Prostate gland (tissue), 2 donors: ENCODE measurements around the gene PDXK. TPM values are rescaled to one million over a fixed set of nuclear protein-coding genes. Genes with fewer than 3 reads are reported as not detected.

Experiments used
- DNase-seq: peaks from one replicate; pipeline ENCODE4 v3.0.0-alpha.2; 2019; ENCODE audit warnings: low spot score
- H3K27ac ChIP-seq, 2 donors: fragments of 200-600 bp; sonication (generic); 2 replicates each; pipeline ENCODE4 v1.5.1; 2017 to 2019
- H3K27me3 ChIP-seq: fragments of 200-600 bp; sonication (generic); replicated peaks from 2 replicates; pipeline ENCODE4 v1.5.1; 2019; ENCODE audit not compliant: insufficient read depth
- H3K36me3 ChIP-seq, 2 donors: fragments of 200-600 bp; sonication (generic); 1 replicate in 1 of 2; 2 replicates in 1 of 2; pipeline versions ENCODE4 v1.5.1 to v1.8.1; 2017 to 2019
- H3K4me1 ChIP-seq: fragments of 200-600 bp; sonication (generic); replicated peaks from 2 replicates; pipeline ENCODE4 v1.5.1; 2019
- H3K4me3 ChIP-seq, 2 donors: fragments of 200-600 bp; sonication (generic); 2 replicates each; pipeline ENCODE4 v1.5.1; 2017 to 2019
- H3K9me3 ChIP-seq: fragments of 200-600 bp; sonication (generic); 2 replicates; pipeline ENCODE4 v1.5.1; 2017
- POLR2A ChIP-seq: fragments of 450-650 bp; IDR thresholded peaks from one replicate; pipeline ENCODE4 v1.6.1; 2016; ENCODE audit warnings: antibody characterized with exemption, mild to moderate bottlenecking
- POLR2AphosphoS5 ChIP-seq: sonication (generic); formaldehyde crosslinking; IDR thresholded peaks from one replicate; pipeline ENCODE4 v1.6.1; 2017; ENCODE audit warnings: antibody characterized with exemption
- WGBS: methylation state at CpG from one replicate; pipeline ENCODE4 v1.1.5; 2018; 5-methylcytosine and 5-hydroxymethylcytosine counted together
- intact Hi-C: fragments of 100-400 bp; cut with DNase I; formaldehyde crosslinking; loops from one replicate; pipeline ENCODE4 v1.14.2; 2022
- total RNA-seq, 2 donors: library from RNA; depleted of rRNA; stranded (reverse); fragments of >200 nt; gene quantifications; one replicate each; pipeline ENCODE4 v1.1.0, GENCODE V29; 2016
- TF ChIP-seq, protein P1 (sequence below), 4 experiments: fragments of 200-600 bp in 2 of 4; fragments of 450-650 bp in 2 of 4; sonication (generic) in 2 of 4; IDR thresholded peaks; 1 replicate in 3 of 4; 2 replicates in 1 of 4; pipeline ENCODE4 v1.5.1; 2016 to 2019; ENCODE audit warnings: antibody characterized with exemption in 4 of 4, mild to moderate bottlenecking in 2 of 4, moderate library complexity in 2 of 4

Gene PDXK
- total RNA-seq, 2 donors from 2014 or later = 61.4 to 161 TPM

DNA sequence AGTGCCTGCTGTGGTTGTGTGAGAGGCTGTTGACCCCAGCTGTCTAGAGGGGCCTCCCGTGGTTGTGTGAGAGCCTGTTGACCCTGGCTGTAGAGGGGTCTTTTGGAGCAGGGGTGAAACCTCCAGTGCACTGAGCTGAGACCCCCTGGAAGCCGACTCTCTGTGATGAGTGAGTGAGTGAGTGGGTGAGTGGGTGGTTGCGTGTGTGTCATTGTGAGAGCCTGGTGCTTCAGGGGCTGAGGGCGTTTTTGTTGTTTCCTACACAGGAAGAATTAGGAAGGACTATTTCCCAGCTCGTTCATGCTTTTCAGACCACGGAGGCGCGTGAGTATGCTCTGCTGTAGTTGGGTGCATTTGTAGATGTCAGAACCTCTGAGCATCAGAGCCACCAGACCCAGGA, 73.5 kb downstream of the PDXK start:
- no peak for DNase-seq
- Histone ChIP-seq H3K27ac (no peak overlapping the region), H3K9me3 (no peaks in the 10 kb centered on the region), H3K4me1 (peaks cover 3% of the 10 kb centered on the region), H3K4me3 (no peak overlapping the region), H3K36me3 (peaks cover 6 to 21% of the 10 kb centered on the region in 2 donors), H3K27me3 (no peaks in the 10 kb centered on the region)
- WGBS = 90% methylated on average over 8 of the region's 8 CpGs
- TF ChIP-seq, protein P1, sequence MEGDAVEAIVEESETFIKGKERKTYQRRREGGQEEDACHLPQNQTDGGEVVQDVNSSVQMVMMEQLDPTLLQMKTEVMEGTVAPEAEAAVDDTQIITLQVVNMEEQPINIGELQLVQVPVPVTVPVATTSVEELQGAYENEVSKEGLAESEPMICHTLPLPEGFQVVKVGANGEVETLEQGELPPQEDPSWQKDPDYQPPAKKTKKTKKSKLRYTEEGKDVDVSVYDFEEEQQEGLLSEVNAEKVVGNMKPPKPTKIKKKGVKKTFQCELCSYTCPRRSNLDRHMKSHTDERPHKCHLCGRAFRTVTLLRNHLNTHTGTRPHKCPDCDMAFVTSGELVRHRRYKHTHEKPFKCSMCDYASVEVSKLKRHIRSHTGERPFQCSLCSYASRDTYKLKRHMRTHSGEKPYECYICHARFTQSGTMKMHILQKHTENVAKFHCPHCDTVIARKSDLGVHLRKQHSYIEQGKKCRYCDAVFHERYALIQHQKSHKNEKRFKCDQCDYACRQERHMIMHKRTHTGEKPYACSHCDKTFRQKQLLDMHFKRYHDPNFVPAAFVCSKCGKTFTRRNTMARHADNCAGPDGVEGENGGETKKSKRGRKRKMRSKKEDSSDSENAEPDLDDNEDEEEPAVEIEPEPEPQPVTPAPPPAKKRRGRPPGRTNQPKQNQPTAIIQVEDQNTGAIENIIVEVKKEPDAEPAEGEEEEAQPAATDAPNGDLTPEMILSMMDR (IDR thresholded peaks at IDR 0.05) = no peak
- TF ChIP-seq POLR2A (no peak), POLR2AphosphoS5 (no peak)
- intact Hi-C loops = no loop called here

DNA sequence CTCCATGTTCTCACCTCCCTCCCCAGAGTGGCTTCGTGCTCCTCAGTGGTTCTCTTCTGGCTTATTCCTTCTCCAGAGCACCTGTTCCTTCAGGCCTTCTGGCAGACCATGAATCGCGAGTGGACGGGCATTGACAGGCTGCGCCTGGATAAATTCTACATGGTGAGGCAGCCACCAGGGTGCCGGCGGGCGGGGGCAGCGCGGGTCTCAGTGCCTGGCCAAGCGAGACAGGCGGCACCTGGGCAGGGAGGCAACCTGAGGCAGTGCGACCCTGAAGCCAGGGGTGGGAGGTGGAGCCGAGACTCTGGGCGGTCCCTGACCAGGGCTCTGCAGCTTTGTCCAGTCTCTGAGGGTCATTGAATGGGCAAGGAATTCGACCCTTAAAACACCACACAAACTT, 74.3 kb downstream of the PDXK start:
- Histone ChIP-seq H3K27ac (no peak overlapping the region), H3K27me3 (no peaks in the 10 kb centered on the region), H3K4me3 (no peak overlapping the region), H3K9me3 (no peaks in the 10 kb centered on the region), H3K4me1 (peaks cover 3% of the 10 kb centered on the region), H3K36me3 (peaks cover 11 to 28% of the 10 kb centered on the region in 2 donors)
- 96% methylated on average over 16 of the region's 16 CpGs for WGBS
- intact Hi-C loops = no loop called here
- no peak for TF ChIP-seq POLR2A
- TF ChIP-seq POLR2AphosphoS5 = no peak
- TF ChIP-seq, protein P1 (IDR thresholded peaks at IDR 0.05) = no peak
- DNase-seq = no peak

DNA sequence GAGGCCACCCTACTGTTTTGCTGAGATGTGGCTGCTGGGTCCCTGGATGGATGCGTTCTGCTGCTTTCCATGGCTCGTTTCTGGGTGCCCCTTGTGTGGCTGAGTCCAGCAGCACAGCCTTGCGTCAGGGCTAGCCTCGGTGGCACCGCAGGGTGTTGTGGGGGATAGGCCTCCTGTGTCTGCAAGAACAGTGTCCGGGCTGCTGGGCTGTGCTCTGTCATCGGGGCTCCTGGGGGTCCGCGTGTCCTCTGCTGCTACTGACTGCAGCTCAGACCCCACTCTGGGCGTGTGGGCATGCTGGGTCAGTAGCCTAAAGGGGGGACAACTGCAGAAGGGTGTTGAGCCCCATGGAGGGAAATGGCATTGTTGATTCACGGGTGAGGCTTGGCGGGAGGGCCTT, 75.4 kb downstream of the PDXK start:
- TF ChIP-seq POLR2AphosphoS5 (no peak), POLR2A (no peak)
- TF ChIP-seq, protein P1 (IDR thresholded peaks at IDR 0.05) = no peak
- Histone ChIP-seq H3K9me3 (no peaks in the 10 kb centered on the region), H3K36me3 (peaks cover 14 to 28% of the 10 kb centered on the region in 2 donors), H3K4me1 (peaks cover 3% of the 10 kb centered on the region), H3K4me3 (no peak overlapping the region), H3K27ac (no peak overlapping the region), H3K27me3 (no peaks in the 10 kb centered on the region)
- DNase-seq = no peak
- intact Hi-C loops = no loop called here
- WGBS = 93% methylated on average over 12 of the region's 12 CpGs

DNA sequence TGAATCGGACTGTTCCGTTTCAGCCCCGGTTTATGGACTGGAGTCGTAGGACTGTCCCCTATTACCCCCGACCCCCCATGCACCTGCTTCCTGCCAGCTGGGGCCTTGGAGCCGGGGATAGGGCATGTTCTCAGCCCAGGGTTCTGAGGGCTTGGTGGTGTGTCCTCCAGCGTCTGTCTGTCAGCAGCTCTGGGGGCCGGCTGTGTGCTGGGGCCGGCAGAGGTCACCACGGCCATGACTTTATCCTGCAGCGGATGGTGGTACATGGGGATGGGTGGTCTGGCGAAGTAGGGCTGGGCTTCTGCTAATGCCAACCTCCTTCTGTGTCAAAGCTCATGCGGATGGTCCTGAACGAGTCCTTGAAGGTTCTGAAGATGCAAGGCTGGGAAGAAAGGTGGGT, 75.9 kb downstream of the PDXK start:
- Histone ChIP-seq H3K36me3 (peaks cover 14 to 28% of the 10 kb centered on the region in 2 donors), H3K27ac (no peak overlapping the region), H3K4me1 (peaks cover 3% of the 10 kb centered on the region), H3K4me3 (no peak overlapping the region), H3K27me3 (no peaks in the 10 kb centered on the region), H3K9me3 (no peaks in the 10 kb centered on the region)
- TF ChIP-seq POLR2A = no peak
- no peak for TF ChIP-seq POLR2AphosphoS5
- TF ChIP-seq, protein P1 (IDR thresholded peaks at IDR 0.05) = no peak
- DNase-seq = no peak
- intact Hi-C loops = no loop called here
- WGBS = 88% methylated on average over 14 of the region's 14 CpGs

DNA sequence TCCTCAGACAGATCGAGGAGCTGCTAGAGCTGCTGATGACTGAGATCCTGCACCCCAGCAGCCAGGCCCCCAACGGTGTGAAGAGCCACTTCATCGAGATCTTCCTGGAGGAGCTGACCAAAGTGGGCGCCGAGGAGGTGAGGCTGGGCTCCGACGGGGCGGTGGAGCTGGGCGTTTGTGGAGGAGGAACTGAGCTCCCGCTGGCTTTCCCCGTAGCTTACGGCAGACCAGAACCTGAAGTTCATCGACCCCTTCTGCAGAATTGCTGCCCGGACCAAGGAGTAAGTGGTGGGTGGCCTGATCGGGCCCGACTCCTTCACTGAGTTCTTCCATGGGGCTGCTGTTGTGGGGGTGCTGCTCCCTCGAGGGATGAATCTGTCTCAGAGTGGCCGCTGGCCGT, 78.5 kb downstream of the PDXK start:
- WGBS = 88% methylated on average over 19 of the region's 19 CpGs
- Histone ChIP-seq H3K27ac (no peak overlapping the region), H3K4me1 (no peaks in the 10 kb centered on the region), H3K9me3 (no peaks in the 10 kb centered on the region), H3K36me3 (peaks cover 14 to 38% of the 10 kb centered on the region in 2 donors), H3K4me3 (no peak overlapping the region), H3K27me3 (no peaks in the 10 kb centered on the region)
- intact Hi-C loops = no loop called here
- no peak for DNase-seq
- TF ChIP-seq POLR2AphosphoS5 = no peak
- TF ChIP-seq, protein P1 (IDR thresholded peaks at IDR 0.05) = no peak
- TF ChIP-seq POLR2A = no peak
